Activated CD8-positive, alpha-beta memory T cell treated with anti-CD3 and anti-CD28 coated beads for 48 hours (primary cell): ENCODE data around the gene PPFIA2.
"Not testable (repeated sequence)": the region's sequence is repeated elsewhere in the genome, so short reads cannot be mapped to it uniquely, and the experiment has no call there.

Source experiments
- DNase-seq, 3 experiments: peaks; one replicate each; pipeline ENCODE4 v3.0.0-alpha.2; 2020; ENCODE audit warnings: low read depth in 2 of 3, low spot score in 2 of 3

The PPFIA2 gene

GRCh38 chr12:81670759-81671158 is 88.4 kb downstream of the PPFIA2 start:
- DNase-seq, result no peak

GRCh38 chr12:81668475-81668874 is 90.7 kb downstream of the PPFIA2 start:
- DNase-seq, result no peak

- not testable (repeated sequence) for DNase-seq
These were observed 99.8 kb downstream of the PPFIA2 start for GRCh38 chr12:81659310-81659709.

GRCh38 chr12:81644503-81644902 is 114.6 kb downstream of the PPFIA2 start:
- DNase-seq, result no peak

GRCh38 chr12:81639196-81639595 is 120.0 kb downstream of the PPFIA2 start:
- DNase-seq, result no peak

DNA sequence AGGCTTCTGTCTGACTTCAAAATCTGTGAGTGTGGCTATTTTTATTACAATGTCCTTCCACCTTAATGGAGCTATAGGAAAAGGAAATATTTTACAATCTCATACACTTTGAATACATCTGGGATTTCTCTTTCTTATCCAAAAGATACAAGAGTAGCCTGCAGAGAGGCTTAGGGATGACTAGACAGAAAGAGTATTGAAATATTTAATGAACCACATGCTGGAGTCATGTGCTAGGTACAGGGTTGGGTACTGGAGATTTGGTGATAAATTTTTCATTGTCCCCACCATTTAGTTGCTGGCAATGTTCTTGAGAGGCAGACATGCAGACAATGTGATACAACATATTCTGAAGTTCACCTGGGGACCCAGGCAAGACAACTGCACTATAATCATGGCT is 126.0 kb downstream of the PPFIA2 start:
- no peak for DNase-seq

DNA sequence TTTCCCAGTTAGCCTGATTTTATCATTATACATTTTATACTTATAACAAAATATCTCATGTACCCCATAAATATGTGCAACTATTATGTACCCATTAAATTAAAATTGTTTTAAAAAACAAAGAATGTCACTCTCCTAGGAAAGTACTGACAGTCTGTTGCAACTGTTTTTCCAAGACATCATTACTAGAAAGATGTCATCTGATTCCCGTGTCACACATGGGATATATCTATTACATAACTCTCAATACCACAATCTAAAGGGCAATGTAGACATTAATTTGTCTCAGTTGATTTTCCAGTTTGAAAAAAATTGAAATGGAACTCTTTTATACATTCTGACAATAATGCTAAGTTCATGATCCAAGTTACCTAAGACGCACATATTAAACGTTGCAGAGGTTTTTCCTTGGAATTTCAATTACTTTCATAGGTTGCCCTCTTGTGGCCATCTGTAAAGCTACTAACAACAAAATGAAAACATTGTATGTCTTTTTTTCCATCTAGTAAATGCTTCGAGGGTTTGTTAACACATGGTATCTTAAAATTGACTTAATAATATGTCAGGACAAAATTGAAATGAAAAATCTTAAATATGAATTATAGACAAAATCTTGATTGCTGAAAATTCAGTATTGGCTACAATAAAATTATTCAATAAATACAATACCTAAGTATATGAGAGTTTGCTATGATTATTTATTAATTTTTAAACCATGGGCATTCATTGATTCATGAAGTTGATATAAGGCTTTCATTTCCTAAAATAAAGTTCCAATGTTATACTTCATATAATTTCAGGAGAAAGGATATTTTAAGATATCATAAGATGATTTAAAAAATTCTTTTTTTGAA is 131.6 kb downstream of the PPFIA2 start:
- DNase-seq, result no peak

DNA sequence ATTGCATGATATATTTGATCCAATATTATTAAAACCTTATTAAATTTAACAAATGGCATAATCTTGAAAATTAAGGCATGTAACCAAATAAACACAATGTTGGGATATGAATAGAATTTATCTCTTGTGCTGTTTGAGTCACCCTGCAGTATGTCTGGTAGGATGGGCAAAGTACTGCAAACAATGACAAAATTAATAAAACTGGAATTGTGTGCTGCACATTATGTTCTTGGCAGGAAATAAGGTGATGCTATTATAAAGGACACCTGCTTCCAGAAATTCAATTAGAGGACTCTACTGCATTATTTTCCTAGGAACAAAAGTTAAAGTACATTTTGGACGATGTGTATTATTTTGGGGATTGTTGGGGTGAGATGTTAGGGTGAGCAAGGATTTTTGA is 132.7 kb downstream of the PPFIA2 start:
- no peak for DNase-seq

GRCh38 chr12:81617915-81618314 is 141.2 kb downstream of the PPFIA2 start:
- no peak for DNase-seq

DNA sequence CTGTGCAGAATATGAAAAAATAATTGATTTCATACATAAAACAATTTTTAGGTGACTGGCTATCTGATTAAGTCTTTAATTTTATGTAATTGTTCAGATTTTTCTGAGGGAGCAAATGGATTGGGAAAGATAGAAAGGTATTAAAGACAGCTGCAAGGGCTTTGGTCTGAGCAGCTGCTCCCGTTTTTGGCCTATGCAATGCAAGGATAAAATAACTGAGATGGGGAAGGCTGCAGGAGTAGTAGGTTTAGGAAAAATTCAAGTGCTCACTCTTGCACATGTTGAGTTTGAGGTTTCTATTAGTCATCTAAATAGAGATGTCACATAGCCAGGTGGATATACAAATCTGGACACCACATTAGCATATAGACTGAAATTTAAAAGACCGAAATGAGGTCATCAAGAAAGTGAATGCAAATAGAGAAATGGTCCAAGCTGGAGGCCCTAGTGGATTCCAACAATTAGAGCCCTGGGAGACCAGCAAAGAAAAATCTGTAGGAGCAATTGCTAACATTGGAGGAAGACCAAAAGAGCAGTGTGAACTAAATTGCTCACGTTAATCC is 144.0 kb downstream of the PPFIA2 start:
- no peak for DNase-seq

DNA sequence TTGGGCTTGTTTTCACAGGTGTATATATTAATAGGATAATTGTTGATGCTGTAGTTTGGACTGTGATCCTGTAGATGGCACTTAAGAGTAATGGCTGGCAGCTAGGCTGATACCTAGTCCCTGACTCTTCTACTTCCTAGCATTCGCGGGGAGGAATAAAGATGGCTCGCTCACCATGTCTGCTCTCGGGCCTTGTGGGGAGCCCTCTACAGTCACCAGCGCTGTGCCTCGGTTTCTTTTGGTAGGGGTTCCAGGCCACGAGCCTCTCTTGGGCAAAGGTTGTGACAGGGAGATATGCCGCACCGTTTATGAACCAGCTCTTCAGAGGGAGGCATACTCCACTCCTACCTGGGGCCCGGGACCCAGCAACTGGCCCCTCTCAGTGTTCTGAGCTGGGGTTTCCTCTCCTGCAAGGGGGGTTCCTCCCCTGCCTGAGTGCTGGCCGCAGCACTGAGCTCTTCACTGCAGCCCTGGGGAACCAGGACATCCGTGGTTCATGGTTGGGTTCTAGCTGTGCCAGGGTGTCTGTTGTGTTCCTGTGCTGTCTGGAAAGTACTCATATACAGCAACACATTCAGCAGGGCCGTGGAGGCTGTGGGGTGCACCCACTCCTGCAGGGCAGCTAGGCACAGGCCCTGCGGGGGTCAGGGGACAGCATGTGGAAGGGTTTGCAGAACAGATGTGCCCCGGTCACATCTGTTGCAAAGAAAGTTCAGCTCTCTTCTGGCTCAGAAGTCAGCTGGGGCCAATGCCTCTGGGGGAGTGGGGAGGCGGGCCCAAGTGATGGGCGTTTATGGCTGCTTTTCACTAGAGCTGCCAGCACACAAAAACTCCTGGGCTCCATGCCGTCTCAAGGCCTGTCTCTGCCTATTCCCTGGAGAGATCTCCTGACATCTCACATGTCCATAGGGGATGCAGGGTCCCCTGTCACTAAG is 147.9 kb downstream of the PPFIA2 start:
- no peak for DNase-seq

DNA sequence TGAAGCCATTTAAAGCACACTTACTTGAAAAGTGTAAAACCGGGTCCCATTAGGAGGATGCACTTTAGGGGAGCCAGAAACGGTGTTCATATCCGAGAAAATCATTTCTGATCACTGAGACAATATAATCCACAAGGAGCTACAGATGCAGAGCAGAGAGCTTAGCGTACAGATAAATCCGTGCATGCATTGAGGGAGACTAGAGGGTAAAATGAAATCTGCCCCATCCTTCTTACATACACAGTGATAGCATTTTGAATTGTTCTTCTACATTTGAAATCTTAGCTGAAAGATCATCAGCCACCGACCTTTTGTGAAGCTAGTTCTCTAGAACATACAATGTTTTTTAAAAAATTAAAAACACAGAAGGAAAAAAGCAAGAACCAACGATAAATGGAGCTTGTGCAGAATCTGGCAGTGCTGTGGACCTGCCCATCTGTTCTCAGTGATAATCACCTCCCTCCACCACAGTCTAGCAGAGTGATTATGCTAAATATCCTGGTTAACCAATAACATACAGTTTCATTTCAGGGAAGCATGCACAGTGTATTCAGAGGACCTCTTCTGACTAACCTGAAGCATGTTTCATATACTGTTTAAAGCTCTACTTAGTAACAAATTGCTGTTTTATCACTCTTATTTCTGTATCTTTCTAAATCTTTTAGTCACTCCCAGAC is 161.1 kb downstream of the PPFIA2 start:
- DNase-seq, result no peak

DNA sequence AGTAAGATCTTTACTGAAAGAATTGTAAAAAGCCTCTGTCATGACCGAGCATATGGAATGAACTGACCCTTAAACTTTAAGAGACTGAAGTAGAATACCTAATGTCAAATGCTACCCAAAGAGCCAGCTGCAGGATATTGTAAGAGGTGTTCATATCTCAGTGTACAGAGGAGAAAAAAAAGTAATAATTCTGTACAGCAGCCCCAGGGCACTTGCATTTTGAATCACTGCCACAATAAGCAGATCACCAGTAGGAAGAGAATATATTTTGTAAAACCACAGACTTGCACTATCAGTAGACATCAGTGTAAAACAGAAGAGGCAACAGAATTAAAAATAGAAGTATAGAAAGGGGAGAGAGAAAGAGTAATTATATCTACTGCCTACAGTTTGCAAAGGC is 162.6 kb downstream of the PPFIA2 start:
- DNase-seq, result no peak

GRCh38 chr12:81591256-81591655 is 167.9 kb downstream of the PPFIA2 start:
- DNase-seq, result no peak

DNA sequence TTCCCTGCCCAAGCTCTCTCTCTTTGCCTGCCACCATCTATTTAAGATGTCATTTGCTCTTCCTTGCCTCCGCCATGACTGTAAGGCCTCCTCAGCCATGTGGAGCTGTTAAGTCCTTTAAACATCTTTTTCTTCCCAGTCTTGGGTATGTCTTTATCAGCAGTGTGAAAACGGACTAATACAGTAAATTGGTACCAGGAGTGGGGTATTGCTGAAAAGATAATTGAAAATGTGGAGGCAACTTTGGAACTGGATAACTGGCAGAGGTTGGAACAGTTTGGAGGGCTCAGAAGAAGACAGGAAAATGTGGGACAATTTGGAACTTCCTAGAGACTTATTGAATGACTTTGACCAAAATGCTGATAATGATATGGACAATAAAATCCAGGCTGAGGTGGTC is 168.4 kb downstream of the PPFIA2 start:
- DNase-seq, result not testable (repeated sequence)

- DNase-seq, result no peak
These were observed 170.7 kb downstream of the PPFIA2 start for GRCh38 chr12:81588235-81589008.

DNA sequence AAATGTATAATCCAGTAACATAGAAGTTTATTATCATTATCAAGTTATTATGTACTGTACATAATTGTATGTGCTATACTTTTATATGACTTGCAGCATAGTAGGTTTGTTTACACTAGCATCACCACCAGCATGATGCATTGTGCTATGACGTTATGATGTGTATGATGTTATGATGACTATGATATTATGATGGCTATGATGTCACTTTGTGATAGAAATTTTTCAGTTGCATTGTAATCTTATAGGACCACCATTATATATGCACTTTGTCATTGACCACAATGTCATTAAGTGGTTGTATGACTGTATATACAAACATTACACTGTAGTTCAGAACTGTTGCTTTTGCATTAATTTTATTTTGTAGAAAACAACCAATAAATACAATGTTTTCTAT is 173.4 kb downstream of the PPFIA2 start:
- no peak for DNase-seq

DNA sequence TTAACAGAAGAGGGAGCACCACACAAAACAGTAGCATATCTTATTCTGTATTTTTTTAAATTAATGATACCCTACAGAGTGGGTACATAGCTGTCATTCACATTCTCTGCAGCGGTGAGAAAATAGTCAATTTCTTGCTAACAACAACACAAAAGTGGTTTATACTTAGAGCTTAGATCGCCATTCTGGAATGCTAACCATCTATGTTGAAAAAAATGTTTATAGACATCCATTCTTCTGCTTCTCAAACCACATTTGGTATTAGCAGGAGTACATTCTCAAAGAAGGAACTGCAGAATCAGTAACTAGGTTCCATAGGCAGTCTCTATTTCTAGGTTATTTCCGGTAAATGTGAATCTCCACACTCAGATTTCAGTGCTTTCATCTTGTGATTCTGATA is 185.9 kb downstream of the PPFIA2 start:
- no peak for DNase-seq

GRCh38 chr12:81572411-81572810 is 186.7 kb downstream of the PPFIA2 start:
- no peak for DNase-seq

DNA sequence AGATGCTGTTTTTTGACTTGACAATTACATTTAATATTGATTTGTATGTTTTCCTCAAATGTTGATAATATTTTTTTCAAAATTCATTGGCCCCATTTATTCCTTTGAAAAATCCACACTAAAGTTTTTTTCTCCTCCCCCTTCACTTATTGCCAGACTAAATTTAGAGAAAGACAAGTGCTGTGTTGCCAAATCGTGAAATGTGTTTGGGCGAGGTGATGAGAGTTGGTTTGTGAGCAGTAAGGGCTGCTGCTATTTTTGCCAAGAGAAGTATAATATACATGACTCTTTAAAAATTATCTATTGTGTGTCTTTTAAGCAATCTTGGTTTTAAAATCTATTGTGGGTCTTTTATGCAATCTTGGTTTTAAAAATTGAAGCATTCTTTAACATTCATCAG is 188.9 kb downstream of the PPFIA2 start:
- DNase-seq, result no peak
